DOHH2 (cell line): ENCODE data around the gene ASMTL.
"Not testable (repeated sequence)": the region's sequence is repeated elsewhere in the genome, so short reads cannot be mapped to it uniquely, and the experiment has no call there.

Source experiments
- EZH2phosphoT487 ChIP-seq: fragments of 200-600 bp; sonication (generic); IDR thresholded peaks from 2 replicates; pipeline ENCODE4 v1.6.1; 2017; ENCODE audit warnings: borderline replicate concordance, mild to moderate bottlenecking, antibody characterized with exemption, low read length, moderate library complexity, mixed read lengths
- TF ChIP-seq, protein P1 (sequence below): fragments of 200-600 bp; sonication (generic); IDR thresholded peaks from one replicate; pipeline ENCODE4 v1.5.1; 2014; ENCODE audit warnings: antibody characterized with exemption, mild to moderate bottlenecking, low read depth, low read length; ENCODE audit not compliant: poor library complexity, severe bottlenecking

DNA sequence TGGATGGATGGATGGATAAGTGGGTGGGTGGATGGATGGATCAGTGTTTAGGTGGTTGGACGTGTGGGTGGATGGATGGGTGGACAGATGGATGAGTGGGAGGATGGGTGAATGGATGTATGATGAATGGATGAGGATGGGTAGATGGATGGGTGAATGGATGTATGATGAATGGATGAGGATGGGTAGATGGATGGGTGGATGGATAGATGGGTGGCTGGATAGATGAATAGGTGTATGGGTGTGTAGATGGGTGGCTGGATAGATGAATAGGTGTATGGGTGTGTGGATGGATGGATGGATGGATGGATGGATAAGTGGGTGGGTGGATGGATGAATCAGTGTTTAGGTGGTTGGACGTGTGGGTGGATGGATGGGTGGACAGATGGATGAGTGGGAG lies 21.9 kb upstream of the ASMTL start:
- TF ChIP-seq, protein P1, sequence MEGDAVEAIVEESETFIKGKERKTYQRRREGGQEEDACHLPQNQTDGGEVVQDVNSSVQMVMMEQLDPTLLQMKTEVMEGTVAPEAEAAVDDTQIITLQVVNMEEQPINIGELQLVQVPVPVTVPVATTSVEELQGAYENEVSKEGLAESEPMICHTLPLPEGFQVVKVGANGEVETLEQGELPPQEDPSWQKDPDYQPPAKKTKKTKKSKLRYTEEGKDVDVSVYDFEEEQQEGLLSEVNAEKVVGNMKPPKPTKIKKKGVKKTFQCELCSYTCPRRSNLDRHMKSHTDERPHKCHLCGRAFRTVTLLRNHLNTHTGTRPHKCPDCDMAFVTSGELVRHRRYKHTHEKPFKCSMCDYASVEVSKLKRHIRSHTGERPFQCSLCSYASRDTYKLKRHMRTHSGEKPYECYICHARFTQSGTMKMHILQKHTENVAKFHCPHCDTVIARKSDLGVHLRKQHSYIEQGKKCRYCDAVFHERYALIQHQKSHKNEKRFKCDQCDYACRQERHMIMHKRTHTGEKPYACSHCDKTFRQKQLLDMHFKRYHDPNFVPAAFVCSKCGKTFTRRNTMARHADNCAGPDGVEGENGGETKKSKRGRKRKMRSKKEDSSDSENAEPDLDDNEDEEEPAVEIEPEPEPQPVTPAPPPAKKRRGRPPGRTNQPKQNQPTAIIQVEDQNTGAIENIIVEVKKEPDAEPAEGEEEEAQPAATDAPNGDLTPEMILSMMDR = not testable (repeated sequence)
- not testable (repeated sequence) for TF ChIP-seq EZH2phosphoT487
